Adipose tissue (tissue), 3 donors: ENCODE measurements around the gene PIH1D1. TPM values are rescaled to one million over a fixed set of nuclear protein-coding genes. Genes with fewer than 3 reads are reported as not detected.
"Not testable (repeated sequence)": the region's sequence is repeated elsewhere in the genome, so short reads cannot be mapped to it uniquely, and the experiment has no call there.

ENCODE experiments used
- H3K27ac ChIP-seq: one replicate; pipeline ENCODE4 v1.5.1; 2013; ENCODE audit warnings: low read depth, low read length
- WGBS, 3 donors: extraction: QIAGEN DNeasy Blood & Tissue Kit; methylation state at CpG; one replicate each; pipeline ENCODE4 v1.1.7; 2013; 5-methylcytosine and 5-hydroxymethylcytosine counted together
- polyA plus RNA-seq, 3 donors: library from polyadenylated mRNA; stranded (reverse); fragments of 200-250 nt; gene quantifications; one replicate each; pipeline ENCODE4 v1.2.3, GENCODE V29; 2013
- donor health status: healthy with polysubstance abuse.
- donor health status: Bipolar disorder and iron deficiency.
- donor health status: healthy.

PIH1D1 gene
- polyA plus RNA-seq, 3 donors = 43.8 to 85.5 (median 50.3) TPM

- 64 to 65% (median 65%) methylated on average over 23 of the region's 23 CpGs for WGBS, 3 donors
- H3K27ac ChIP-seq = no peak overlapping the region
These were observed 35.2 kb upstream of the PIH1D1 start for GRCh38 chr19:49486710-49487276.

GRCh38 chr19:49486232-49486631, 34.6 kb upstream of the PIH1D1 start:
- H3K27ac ChIP-seq = no peak overlapping the region
- WGBS, 3 donors = 90 to 94% (median 90%) methylated on average over 7 of the region's 7 CpGs

DNA sequence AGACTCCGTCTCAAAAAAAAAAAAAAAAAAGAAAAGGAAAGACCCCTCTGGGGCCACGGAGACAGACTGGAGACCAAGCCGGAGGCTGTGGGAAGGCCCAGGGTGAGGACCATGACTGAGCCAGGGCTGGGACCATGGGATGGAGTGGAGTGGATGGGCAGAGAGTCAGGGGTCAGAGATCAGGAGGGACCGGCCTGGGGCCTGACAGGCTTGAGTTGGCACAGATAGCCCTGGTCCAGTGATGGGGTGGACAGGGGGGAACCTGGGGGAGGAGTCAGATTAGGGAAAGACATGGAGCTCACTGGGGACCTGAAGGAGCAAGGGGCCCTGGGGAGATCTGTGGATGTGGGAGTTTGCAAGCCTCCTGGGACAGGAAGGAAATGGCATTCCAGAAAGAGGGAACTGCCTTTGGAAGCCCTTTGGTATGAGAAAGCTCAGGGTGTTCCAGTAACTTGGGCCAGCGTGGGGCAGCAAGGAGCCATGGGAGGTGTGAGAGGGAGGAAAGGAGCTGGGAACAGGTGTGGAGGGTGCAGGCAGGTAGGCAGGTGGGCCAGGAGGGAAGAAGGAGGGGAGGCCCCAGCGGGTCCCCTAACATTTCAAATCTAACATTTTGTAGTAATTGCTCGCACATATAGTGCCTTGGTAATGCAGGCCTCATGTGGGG, 29.5 kb upstream of the PIH1D1 start:
- H3K27ac ChIP-seq = no peak overlapping the region
- WGBS, 3 donors = 83 to 89% (median 89%) methylated on average over 7 of the region's 7 CpGs

- 84 to 96% (median 95%) methylated on average over 7 to 14 of the region's 14 CpGs for WGBS, 3 donors
- H3K27ac ChIP-seq = no peak overlapping the region
These were observed 28.5 kb upstream of the PIH1D1 start for GRCh38 chr19:49479975-49480628.

DNA sequence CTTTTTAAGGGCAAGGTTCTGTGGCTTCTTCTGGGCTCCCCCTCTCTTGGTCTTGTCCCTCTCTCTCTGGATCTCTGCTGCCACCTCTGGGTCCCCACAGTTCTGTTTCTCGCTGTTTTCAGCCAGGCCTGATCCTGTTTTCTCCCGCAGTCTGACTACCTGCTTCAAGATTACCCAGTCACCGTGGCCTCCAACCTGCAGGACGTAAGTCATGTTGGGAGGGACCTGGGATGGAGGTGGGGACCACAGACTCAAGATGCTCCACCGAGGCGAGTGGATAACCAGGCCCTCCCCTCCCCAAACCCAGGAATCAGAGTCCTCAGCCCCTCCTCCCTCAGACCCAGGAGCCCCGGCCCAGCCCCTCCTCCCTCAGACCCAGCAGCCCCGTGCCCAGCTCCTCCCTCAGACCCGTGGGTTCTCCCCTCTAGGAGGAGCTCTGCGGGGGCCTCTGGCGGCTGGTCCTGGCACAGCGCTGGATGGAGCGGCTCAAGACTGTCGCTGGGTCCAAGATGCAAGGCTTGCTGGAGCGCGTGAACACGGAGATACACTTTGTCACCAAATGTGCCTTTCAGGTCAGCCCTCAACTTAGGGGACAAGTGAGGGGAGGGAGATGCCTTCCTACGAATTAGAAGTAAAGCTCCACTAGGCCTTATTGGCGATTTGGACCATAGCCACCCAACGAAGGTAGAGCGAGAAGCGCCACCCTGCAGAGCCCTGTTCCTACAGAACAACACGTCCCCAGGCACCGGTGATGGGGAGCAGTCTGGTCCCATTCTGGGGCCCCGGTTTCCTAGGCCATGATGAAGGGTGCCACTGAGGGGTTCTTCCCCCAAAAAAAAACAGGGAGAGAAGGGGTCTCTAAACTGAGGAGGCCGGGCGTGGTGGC, 24.6 kb upstream of the PIH1D1 start:
- no peak overlapping the region for H3K27ac ChIP-seq
- WGBS, 3 donors = 45 to 62% (median 54%) methylated on average over 27 of the region's 27 CpGs

DNA sequence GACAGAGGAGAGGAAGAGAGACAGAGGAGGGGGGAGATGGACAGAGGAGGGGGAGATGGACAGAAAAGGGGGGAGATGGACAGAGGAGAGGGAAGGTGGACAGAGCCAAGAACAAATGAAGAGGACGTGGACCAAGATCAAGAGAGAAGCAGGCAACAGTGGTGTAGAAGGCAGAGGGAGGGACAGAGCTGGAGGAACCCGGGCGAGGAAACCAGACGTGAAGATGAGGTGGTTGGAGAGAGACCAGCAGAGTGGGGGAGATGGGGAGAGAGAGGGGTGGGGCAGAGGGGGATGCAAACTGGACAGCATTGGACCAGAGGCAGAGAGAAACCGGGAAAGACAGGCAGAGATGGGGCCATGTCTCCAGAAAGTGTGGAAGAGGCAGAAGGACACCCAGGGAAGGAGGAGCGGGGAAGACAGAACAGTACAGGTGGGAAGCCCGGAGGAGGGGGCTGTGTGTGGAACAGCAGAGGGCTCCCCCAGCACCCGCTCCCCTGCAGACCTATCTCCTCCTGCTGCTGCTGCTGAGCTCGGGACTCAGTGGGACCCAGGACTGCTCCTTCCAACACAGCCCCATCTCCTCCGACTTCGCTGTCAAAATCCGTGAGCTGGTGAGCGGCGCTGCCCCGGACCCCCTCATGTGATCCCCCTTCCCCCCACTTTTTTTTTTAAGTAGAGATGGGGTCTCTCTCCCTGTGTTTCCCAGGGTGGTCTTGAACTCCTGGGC, 23.7 kb upstream of the PIH1D1 start:
- WGBS, 3 donors = 65 to 72% (median 65%) methylated on average over 15 of the region's 15 CpGs
- H3K27ac ChIP-seq = no peak overlapping the region

DNA sequence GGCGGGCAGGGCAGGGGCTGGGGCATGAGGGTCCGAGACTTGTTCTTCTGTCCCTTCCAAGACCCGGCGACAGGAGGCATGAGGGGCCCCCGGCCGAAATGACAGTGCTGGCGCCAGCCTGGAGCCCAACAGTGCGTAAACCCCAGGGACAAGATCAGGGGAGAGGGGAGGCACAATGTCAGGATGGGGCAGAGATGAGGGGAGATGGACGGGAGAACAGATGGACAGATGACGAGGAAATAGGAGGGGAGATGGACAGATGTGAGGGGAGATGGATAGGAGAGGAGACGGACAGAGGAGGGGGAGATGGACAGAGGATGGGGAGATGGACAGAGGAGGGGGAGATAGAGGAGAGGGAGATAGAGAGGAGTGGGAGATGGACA, 22.9 kb upstream of the PIH1D1 start:
- H3K27ac ChIP-seq = no peak overlapping the region
- WGBS, 3 donors = 8 to 16% (median 9%) methylated on average over 11 of the region's 11 CpGs

- WGBS, 3 donors = 1% methylated on average over 33 of the region's 33 CpGs
- no peak within 1 kb of the TSS for H3K27ac ChIP-seq
These were observed 22.4 kb upstream of the PIH1D1 start, which contains the start of gene FLT3LG for GRCh38 chr19:49473868-49474541. Gene FLT3LG, plus strand, starts transcription at chr19:49474215. Its CDS starts 425 bp downstream, at chr19:49474640.

- 68 to 77% (median 76%) methylated on average over 9 of the region's 9 CpGs for WGBS, 3 donors
- not testable (repeated sequence) for H3K27ac ChIP-seq
These were observed 21.9 kb upstream of the PIH1D1 start for GRCh38 chr19:49473501-49473867.

DNA sequence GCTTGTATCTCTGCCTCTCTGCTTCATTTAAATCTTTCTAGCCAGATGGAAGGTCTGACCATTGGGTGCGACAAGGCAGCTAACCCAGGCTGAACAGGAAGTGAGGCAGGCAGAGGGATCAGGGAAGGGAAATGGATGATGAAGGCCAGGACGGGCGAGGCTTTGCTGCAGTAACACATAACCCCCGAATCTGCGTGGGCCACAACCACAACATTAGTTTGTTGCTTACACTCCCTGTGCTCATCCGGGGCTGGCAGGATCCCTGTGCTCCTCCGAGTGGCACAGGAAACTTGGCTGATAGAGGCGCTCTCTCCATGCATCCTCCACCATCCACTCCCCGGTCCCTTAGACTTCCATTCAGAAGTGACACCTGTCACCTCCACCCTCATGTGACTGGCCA, 21.3 kb upstream of the PIH1D1 start:
- no peak overlapping the region for H3K27ac ChIP-seq
- 60 to 75% (median 65%) methylated on average over 9 of the region's 9 CpGs for WGBS, 3 donors

- 43 to 62% (median 57%) methylated on average over 8 of the region's 8 CpGs for WGBS, 3 donors
- H3K27ac ChIP-seq = no peak overlapping the region
These were observed 19.0 kb upstream of the PIH1D1 start for GRCh38 chr19:49470615-49470978.

GRCh38 chr19:49469828-49470614, 18.4 kb upstream of the PIH1D1 start:
- 58 to 87% (median 67%) methylated on average over 25 of the region's 25 CpGs for WGBS, 3 donors
- no peak overlapping the region for H3K27ac ChIP-seq

- H3K27ac ChIP-seq = peak overlapping the region; percentile 67
- 41 to 72% (median 43%) methylated on average over 15 of the region's 15 CpGs for WGBS, 3 donors
These were observed 17.3 kb upstream of the PIH1D1 start for GRCh38 chr19:49468746-49469447.

GRCh38 chr19:49468199-49468598, 16.6 kb upstream of the PIH1D1 start:
- peak overlapping the region; percentile 67 for H3K27ac ChIP-seq

GRCh38 chr19:49465371-49465770, 13.8 kb upstream of the PIH1D1 start:
- H3K27ac ChIP-seq = no peak overlapping the region
- WGBS, 3 donors = 89 to 97% (median 93%) methylated on average over 3 of the region's 3 CpGs

More at GRCh38 chr19:49468199-49468598, 16.6 kb upstream of the PIH1D1 start:
- WGBS, 3 donors = 88 to 92% (median 90%) methylated on average over 17 to 19 of the region's 19 CpGs

GRCh38 chr19:49463960-49464740, 12.5 kb upstream of the PIH1D1 start:
- no peak overlapping the region for H3K27ac ChIP-seq
- WGBS, 3 donors = 90 to 94% (median 94%) methylated on average over 39 of the region's 39 CpGs
